Panc1 (cell line): ENCODE data around the gene ELAPOR1. TPM values are rescaled to one million over a fixed set of nuclear protein-coding genes. Genes with fewer than 3 reads are reported as not detected.

Experiments
- ATAC-seq: fragments of 200-7000 bp; cut with Tn5 transposase; 2 replicates; pipeline ENCODE4 v1.9.1; 2020; ENCODE audit warnings: mild to moderate bottlenecking, moderate library complexity
- BruUV-seq: library from RNA; stranded (reverse); fragments of 400-500 nt; replicated peaks from 2 replicates; lab custom pipeline; 2021; lab: Mats Ljungman, UMichigan
- CTCF ChIA-PET: fragments of 300-600 bp; sonication (Branson Sonifier 250); formaldehyde crosslinking; loops from one replicate; lab custom pipeline; 2022; ENCODE audit warnings: antibody characterized with exemption; lab: Charles Lee
- POLR2A ChIA-PET: fragments of 300-600 bp; sonication (Branson Sonifier 250); formaldehyde crosslinking; loops from one replicate; lab custom pipeline; 2022; ENCODE audit warnings: antibody characterized with exemption; lab: Charles Lee
- DNase-seq: peaks from one replicate; pipeline ENCODE4 v3.0.0-alpha.2; 2010; ENCODE audit warnings: low read depth, low spot score
- H3K27ac ChIP-seq: 2 replicates; pipeline ENCODE4 v1.5.1; 2011; ENCODE audit warnings: mild to moderate bottlenecking, low read length, inconsistent platforms
- H3K27me3 ChIP-seq: fragments of 200-500 bp; sonication (Bioruptor generic); 2 replicates; pipeline ENCODE4 v1.6.0; 2014; ENCODE audit warnings: low read length, inconsistent platforms; ENCODE audit not compliant: control insufficient read depth, insufficient read depth
- H3K36me3 ChIP-seq: fragments of 200-500 bp; sonication (Bioruptor generic); 2 replicates; pipeline ENCODE4 v1.5.1; 2014; ENCODE audit warnings: inconsistent platforms, mild to moderate bottlenecking, low read length, moderate library complexity; ENCODE audit not compliant: control insufficient read depth, insufficient read depth
- H3K4me1 ChIP-seq: 2 replicates; pipeline ENCODE4 v1.5.1; 2011; ENCODE audit warnings: inconsistent platforms, mild to moderate bottlenecking, low read length, moderate library complexity; ENCODE audit not compliant: control insufficient read depth, insufficient read depth
- H3K4me3 ChIP-seq, 2 experiments: 2 replicates each; pipeline ENCODE4 v1.5.1; 2011 to 2012; ENCODE audit warnings: low read depth in 2 of 2, low read length in 2 of 2, mild to moderate bottlenecking in 2 of 2, inconsistent platforms in 1 of 2, moderate library complexity in 1 of 2
- H3K9me3 ChIP-seq: fragments of 200-500 bp; sonication (Bioruptor generic); 2 replicates; pipeline ENCODE4 v1.5.1; 2014; ENCODE audit warnings: low read depth, mild to moderate bottlenecking, inconsistent platforms, low read length, moderate library complexity; ENCODE audit not compliant: control insufficient read depth, insufficient read depth
- CTCF ChIP-seq: fragments of 450-650 bp; IDR thresholded peaks from 2 replicates; pipeline ENCODE4 v1.5.1; 2017; ENCODE audit warnings: mild to moderate bottlenecking
- POLR2AphosphoS5 ChIP-seq: IDR thresholded peaks from 2 replicates; pipeline ENCODE4 v1.6.1; 2012; ENCODE audit warnings: mild to moderate bottlenecking, low read depth, low read length, moderate library complexity
- REST ChIP-seq, 2 experiments: IDR thresholded peaks; 2 replicates each; pipeline ENCODE4 v1.6.1; 2011 to 2012; ENCODE audit warnings: low read depth in 2 of 2, control low read depth in 1 of 2, low read length in 1 of 2, mild to moderate bottlenecking in 1 of 2, moderate library complexity in 1 of 2; ENCODE audit not compliant: insufficient read depth in 1 of 2
- SIN3A ChIP-seq: IDR thresholded peaks from 2 replicates; pipeline ENCODE4 v1.6.1; 2012; ENCODE audit warnings: low read depth, mild to moderate bottlenecking, low read length, moderate library complexity, borderline replicate concordance; ENCODE audit not compliant: insufficient read depth
- TCF7L2 ChIP-seq: IDR thresholded peaks from 2 replicates; pipeline ENCODE4 v1.6.1; 2011; ENCODE audit warnings: mild to moderate bottlenecking, low read depth, low read length, inconsistent platforms
- in situ Hi-C: cut with HindIII; loops from 2 replicates; pipeline ENCODE4 v1.10.0; 2016; ENCODE audit warnings: low sequenced_read_pairs, low pct_unique_long_range_greater_than_20kb
- intact Hi-C: fragments of 100-400 bp; cut with micrococcal nuclease; formaldehyde crosslinking; loops from one replicate; pipeline ENCODE4 v1.10.0; 2022; ENCODE audit not compliant: unreplicated experiment
- total RNA-seq: library from RNA; stranded (reverse); gene quantifications from one replicate; pipeline ENCODE4 v1.2.1, GENCODE V29; 2021; ENCODE audit not compliant: unreplicated experiment

ELAPOR1 gene
- total RNA-seq, 1 experiment from 2014 or later = 0.28 TPM

- H3K36me3 ChIP-seq = no peaks in the 10 kb centered on the region
- no peak for DNase-seq
- H3K9me3 ChIP-seq = no peaks in the 10 kb centered on the region
- no peaks in the 10 kb centered on the region for H3K4me1 ChIP-seq
- no TSS peak for BruUV-seq
- intact Hi-C loops (no loop called here), in situ Hi-C loops (no loop called here)
- no peak overlapping the region for H3K27ac ChIP-seq
- ChIA-PET POLR2A (no interaction called here), CTCF (no interaction called here)
- no peak for ATAC-seq
- no peak for TF ChIP-seq REST (IDR thresholded peaks at IDR 0.05; ENCODE audit: insufficient read depth in 1 of 2, low read depth in 2 of 2, low read length in 1 of 2)
- no peak for TF ChIP-seq SIN3A
- no peak for TF ChIP-seq TCF7L2
- no peak for TF ChIP-seq POLR2AphosphoS5
- TF ChIP-seq CTCF = no peak
- H3K4me3 ChIP-seq = no peak overlapping the region
- H3K27me3 ChIP-seq = no peaks in the 10 kb centered on the region
Measured at GRCh38 chr1:109137958-109138357, 24.0 kb downstream of the ELAPOR1 start.

- DNase-seq (no peak), ATAC-seq (no peak)
- POLR2A ChIA-PET = no interaction called here
- H3K4me1 ChIP-seq = no peaks in the 10 kb centered on the region
- no peaks in the 10 kb centered on the region for H3K9me3 ChIP-seq
- TF ChIP-seq CTCF = no peak
- TF ChIP-seq TCF7L2 = no peak
- TF ChIP-seq POLR2AphosphoS5 = no peak
- no peak for TF ChIP-seq REST (IDR thresholded peaks at IDR 0.05; ENCODE audit: insufficient read depth in 1 of 2, low read depth in 2 of 2, low read length in 1 of 2)
- no peak for TF ChIP-seq SIN3A
- H3K36me3 ChIP-seq = no peaks in the 10 kb centered on the region
- no TSS peak for BruUV-seq
- CTCF ChIA-PET = no interaction called here
- H3K4me3 ChIP-seq = no peak overlapping the region
- in situ Hi-C loops = no loop called here
- intact Hi-C loops = no loop called here
- no peaks in the 10 kb centered on the region for H3K27me3 ChIP-seq
- no peak overlapping the region for H3K27ac ChIP-seq
Measured at GRCh38 chr1:109138358-109138757, 24.4 kb downstream of the ELAPOR1 start.
